ENCODE measurements around the gene UBE2D2.

UBE2D2 gene

GRCh38 chr5:139635606-139636206, 74.6 kb downstream of the UBE2D2 start:
- Mint-ChIP-seq H3K27ac (peak overlapping the region; percentile 87 to 92 (median 90)), H3K9me3 (no peaks in the 10 kb centered on the region), H3K4me1 (peaks cover 70% of the 10 kb centered on the region), H3K4me3 (peak overlapping the region; percentile 78 to 81 (median 79)), H3K36me3 (ENCODE audit: low read depth) (no peaks in the 10 kb centered on the region), H3K27me3 (ENCODE audit: low read depth) (peaks cover 5% of the 10 kb centered on the region)
- TF ChIP-seq, protein P1, sequence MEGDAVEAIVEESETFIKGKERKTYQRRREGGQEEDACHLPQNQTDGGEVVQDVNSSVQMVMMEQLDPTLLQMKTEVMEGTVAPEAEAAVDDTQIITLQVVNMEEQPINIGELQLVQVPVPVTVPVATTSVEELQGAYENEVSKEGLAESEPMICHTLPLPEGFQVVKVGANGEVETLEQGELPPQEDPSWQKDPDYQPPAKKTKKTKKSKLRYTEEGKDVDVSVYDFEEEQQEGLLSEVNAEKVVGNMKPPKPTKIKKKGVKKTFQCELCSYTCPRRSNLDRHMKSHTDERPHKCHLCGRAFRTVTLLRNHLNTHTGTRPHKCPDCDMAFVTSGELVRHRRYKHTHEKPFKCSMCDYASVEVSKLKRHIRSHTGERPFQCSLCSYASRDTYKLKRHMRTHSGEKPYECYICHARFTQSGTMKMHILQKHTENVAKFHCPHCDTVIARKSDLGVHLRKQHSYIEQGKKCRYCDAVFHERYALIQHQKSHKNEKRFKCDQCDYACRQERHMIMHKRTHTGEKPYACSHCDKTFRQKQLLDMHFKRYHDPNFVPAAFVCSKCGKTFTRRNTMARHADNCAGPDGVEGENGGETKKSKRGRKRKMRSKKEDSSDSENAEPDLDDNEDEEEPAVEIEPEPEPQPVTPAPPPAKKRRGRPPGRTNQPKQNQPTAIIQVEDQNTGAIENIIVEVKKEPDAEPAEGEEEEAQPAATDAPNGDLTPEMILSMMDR (IDR thresholded peaks at IDR 0.05; ENCODE audit: unreplicated experiment in 3 of 3), result peak; percentile 53 to 61 (median 59)

- no peaks in the 10 kb centered on the region for H3K36me3 Mint-ChIP-seq (ENCODE audit: low read depth)
- peak overlapping the region; percentile 78 to 81 (median 79) for H3K4me3 Mint-ChIP-seq
- H3K9me3 Mint-ChIP-seq, result no peaks in the 10 kb centered on the region
Observed at GRCh38 chr5:139636207-139636792, 75.2 kb downstream of the UBE2D2 start.

DNA sequence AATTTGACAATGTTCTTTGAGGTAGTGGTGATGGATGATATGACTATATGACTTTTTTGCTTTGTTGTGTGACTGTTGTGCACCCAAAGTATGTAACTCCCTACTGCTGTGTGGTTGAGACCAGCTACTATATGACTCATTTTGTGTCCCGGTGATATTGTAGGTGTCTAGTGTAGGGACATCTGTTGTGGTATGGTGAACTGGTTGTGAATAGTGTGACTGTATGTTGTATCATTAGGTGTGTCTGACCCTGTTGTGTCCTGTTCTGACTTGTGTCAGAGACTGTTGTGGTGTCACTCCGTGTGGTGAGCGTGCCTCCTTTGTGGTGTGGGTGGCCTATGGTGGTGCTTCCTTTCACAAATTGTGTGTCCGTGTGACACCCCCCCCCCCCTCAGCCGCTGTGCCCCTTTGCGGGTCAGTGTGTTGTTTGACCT, 75.9 kb downstream of the UBE2D2 start:
- peak overlapping the region; percentile 78 to 81 (median 79) for H3K4me3 Mint-ChIP-seq
- H3K9me3 Mint-ChIP-seq, result no peaks in the 10 kb centered on the region
- peaks cover 5% of the 10 kb centered on the region for H3K27me3 Mint-ChIP-seq (ENCODE audit: low read depth)
- H3K27ac Mint-ChIP-seq, result peak overlapping the region; percentile 87 to 92 (median 90)
- TF ChIP-seq, protein P1 (IDR thresholded peaks at IDR 0.05; ENCODE audit: unreplicated experiment in 3 of 3), result no peak
- H3K36me3 Mint-ChIP-seq (ENCODE audit: low read depth), result no peaks in the 10 kb centered on the region
- peaks cover 83% of the 10 kb centered on the region for H3K4me1 Mint-ChIP-seq

More at GRCh38 chr5:139636207-139636792, 75.2 kb downstream of the UBE2D2 start:
- TF ChIP-seq, protein P1 (IDR thresholded peaks at IDR 0.05; ENCODE audit: unreplicated experiment in 3 of 3), result no peak
- H3K27me3 Mint-ChIP-seq (ENCODE audit: low read depth), result peaks cover 5% of the 10 kb centered on the region
- peaks cover 76% of the 10 kb centered on the region for H3K4me1 Mint-ChIP-seq
- H3K27ac Mint-ChIP-seq, result peak overlapping the region; percentile 87 to 92 (median 90)

- TF ChIP-seq, protein P1 (IDR thresholded peaks at IDR 0.05; ENCODE audit: unreplicated experiment in 3 of 3), result peak in 1 of 3 experiments; percentile 12
- no peaks in the 10 kb centered on the region for H3K9me3 Mint-ChIP-seq
- peak overlapping the region; percentile 78 to 82 (median 81) for H3K4me3 Mint-ChIP-seq
- H3K27ac Mint-ChIP-seq, result peak overlapping the region; percentile 92 to 95 (median 94)
- peaks cover 87% of the 10 kb centered on the region for H3K4me1 Mint-ChIP-seq
- H3K27me3 Mint-ChIP-seq (ENCODE audit: low read depth), result peaks cover 5% of the 10 kb centered on the region
- H3K36me3 Mint-ChIP-seq (ENCODE audit: low read depth), result no peaks in the 10 kb centered on the region
Observed at GRCh38 chr5:139637438-139638089, 76.4 kb downstream of the UBE2D2 start.

GRCh38 chr5:139638090-139638735, 77.1 kb downstream of the UBE2D2 start:
- no peaks in the 10 kb centered on the region for H3K36me3 Mint-ChIP-seq (ENCODE audit: low read depth)
- H3K27me3 Mint-ChIP-seq (ENCODE audit: low read depth), result peaks cover 5% of the 10 kb centered on the region
- TF ChIP-seq, protein P1 (IDR thresholded peaks at IDR 0.05; ENCODE audit: unreplicated experiment in 3 of 3), result no peak

More at GRCh38 chr5:139638090-139638735, 77.1 kb downstream of the UBE2D2 start:
- H3K4me1 Mint-ChIP-seq, result peaks cover 91% of the 10 kb centered on the region
- H3K27ac Mint-ChIP-seq, result peak overlapping the region; percentile 91 to 95 (median 94)
- no peaks in the 10 kb centered on the region for H3K9me3 Mint-ChIP-seq
- H3K4me3 Mint-ChIP-seq, result peak overlapping the region; percentile 75 to 82 (median 77)
